ENCODE results near the gene SYT3. TPM values are rescaled to one million over a fixed set of nuclear protein-coding genes. Genes with fewer than 3 reads are reported as not detected.

Gene SYT3
- total and polyA plus RNA-seq, 2 of the 8 experiments (the other 6 are each of a cell fraction or from before 2014, with no cell fraction given), result 6.7 to 17.3 TPM

DNA sequence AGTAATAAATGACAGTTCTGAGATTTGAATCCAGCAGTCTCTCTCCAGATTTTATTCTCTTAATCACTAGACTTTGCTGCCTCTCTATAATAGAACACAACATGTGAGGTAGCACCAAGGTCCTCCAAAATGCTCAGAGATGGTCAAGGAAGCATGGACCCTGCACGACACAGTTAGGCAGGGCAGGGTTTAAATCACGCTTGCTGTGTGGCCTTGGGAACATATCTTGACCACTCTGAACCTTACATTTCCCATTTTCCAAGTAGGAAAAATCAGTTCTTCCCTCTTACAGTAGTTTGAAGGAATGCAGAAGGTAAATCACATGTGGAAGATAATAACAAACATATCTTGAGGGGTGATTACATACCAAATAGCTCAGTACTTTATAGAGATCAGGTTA lies 6.3 kb downstream of the SYT3 start:
- H2BK12ac ChIP-seq (ENCODE audit: low read depth, low read length), result no peak overlapping the region
- no peak overlapping the region for H3K14ac ChIP-seq (ENCODE audit: insufficient read length)
- no peaks in the 10 kb centered on the region for H3K79me1 ChIP-seq (ENCODE audit: low read depth, low read length)
- no peak overlapping the region for H2BK20ac ChIP-seq (ENCODE audit: low read length)
- H3K18ac ChIP-seq (ENCODE audit: extremely low read depth, low read length), result no peak overlapping the region
- H3K36me3 ChIP-seq (ENCODE audit: control insufficient read depth in 2 of 4, insufficient read depth in 4 of 4, low read length in 3 of 4), result no peaks in the 10 kb centered on the region; a peak in 1 of 8 replicates
- no peak for FAIRE-seq
- no peak overlapping the region for H2AFZ ChIP-seq (ENCODE audit: low read length)
- no peak overlapping the region for H2BK15ac ChIP-seq (ENCODE audit: low read length)
- POLR2A ChIA-PET (ENCODE audit: partially characterized antibody), result no interaction called here
- WGBS, 2 experiments (ENCODE audit: extremely low coverage in 1 of 2, insufficient coverage in 1 of 2, insufficient read length in 1 of 2, insufficient replicate concordance in 2 of 2, low coverage in 1 of 2, low lambda C conversion rate in 2 of 2, missing lambda C conversion rate in 1 of 2), result 78% methylated on average over 2 of the region's 2 CpGs; no CpG with 5 or more reads in 1 of the 2 experiments
- H3K56ac ChIP-seq (replicated peaks; ENCODE audit: insufficient read length, low read depth, low read length), result no peak overlapping the region
- H3K23ac ChIP-seq (ENCODE audit: insufficient read length), result no peak overlapping the region
- no peak for DNase-seq (ENCODE audit: low read depth in 1 of 2, low spot score in 2 of 2)
- H4K91ac ChIP-seq (replicated peaks; ENCODE audit: insufficient read length, low read length), result no peak overlapping the region
- peaks cover 0 to 2% (median under 1%) of the 10 kb centered on the region in 4 experiments; a peak in 3 of 7 replicates for H3K27me3 ChIP-seq (replicated peaks in 1 of 4; ENCODE audit: control insufficient read depth in 3 of 4, extremely low read depth in 1 of 4, insufficient read depth in 3 of 4, low read length in 3 of 4)
- H2BK120ac ChIP-seq (replicated peaks; ENCODE audit: low read depth, low read length), result no peak overlapping the region
- no peaks in the 10 kb centered on the region for H3K79me2 ChIP-seq (ENCODE audit: control insufficient read depth in 1 of 2, insufficient read depth in 2 of 2, low read length in 2 of 2)
- H2BK5ac ChIP-seq (ENCODE audit: low read depth, low read length), result no peak overlapping the region
- H3K4me1 ChIP-seq (replicated peaks in 1 of 4; ENCODE audit: control insufficient read depth in 3 of 4, insufficient read depth in 4 of 4, low read length in 3 of 4), result 0 out of 7 replicates have a peak, but pooled peaks cover 0 to 4% (median 0%) of the 10 kb centered on the region in 4 experiments
- TF ChIP-seq TAF7 (optimal IDR thresholded peaks at IDR 0.05; ENCODE audit: borderline replicate concordance, low read depth, low read length), result no peak
- TF ChIP-seq SIRT6 (IDR thresholded peaks at IDR 0.05; ENCODE audit: low read length), result no peak
- TF ChIP-seq JUN (IDR thresholded peaks at IDR 0.05; ENCODE audit: low read depth, low read length), result no peak
- no peak for TF ChIP-seq SP4 (IDR thresholded peaks at IDR 0.05; ENCODE audit: low read length)
- TF ChIP-seq CTBP2 (IDR thresholded peaks at IDR 0.05; ENCODE audit: borderline replicate concordance, insufficient read depth, insufficient read length, low read length), result no peak
- no peak for TF ChIP-seq RAD21 (IDR thresholded peaks at IDR 0.05 in 1 of 2, conservative IDR thresholded peaks at IDR 0.05 in 1 of 2; ENCODE audit: low read depth in 2 of 2, low read length in 2 of 2)
- no peak for TF ChIP-seq TEAD4 (IDR thresholded peaks at IDR 0.05; ENCODE audit: low read depth, low read length)
- no peak for TF ChIP-seq E2F6 (IDR thresholded peaks at IDR 0.05)
- no peak overlapping the region for H3K4me2 ChIP-seq (ENCODE audit: insufficient read depth in 1 of 2, low read depth in 2 of 2, low read length in 2 of 2)
- peaks cover 2% of the 10 kb centered on the region; the same call in 1 of the 2 replicates for H3K23me2 ChIP-seq (ENCODE audit: low read depth, low read length)
- H3K4ac ChIP-seq (replicated peaks; ENCODE audit: insufficient read length, low read depth, low read length), result no peak overlapping the region
- H4K8ac ChIP-seq (ENCODE audit: extremely low read depth, insufficient read depth, low read length), result no peak overlapping the region
- H3K27ac ChIP-seq (ENCODE audit: low read depth, low read length), result no peak overlapping the region
- H4K20me1 ChIP-seq (replicated peaks in 1 of 2; ENCODE audit: control insufficient read depth in 1 of 2, insufficient read depth in 2 of 2, low read length in 2 of 2), result peaks cover 0 to 2% of the 10 kb centered on the region in 2 experiments
- H3K4me3 ChIP-seq (ENCODE audit: extremely low read depth in 1 of 4, insufficient read depth in 2 of 4, low read depth in 3 of 4, low read length in 4 of 4), result no peak overlapping the region
- no peak overlapping the region for H2AK5ac ChIP-seq (ENCODE audit: low read depth, low read length)
- CTCF ChIA-PET (ENCODE audit: partially characterized antibody), result interaction anchor here (0.7 kb wide), 2 partner anchors 10 to 49 kb away, joined by 3 read pairs; no protein-coding TSS in a partner anchor
- no peak overlapping the region for H4K5ac ChIP-seq (ENCODE audit: insufficient read length, low read depth, low read length)
- H3K9me3 ChIP-seq (ENCODE audit: insufficient read depth in 2 of 2, low read depth in 1 of 2, low read length in 1 of 2), result peaks cover 18 to 20% of the 10 kb centered on the region in 2 experiments
- H3K9ac ChIP-seq (replicated peaks in 1 of 4; ENCODE audit: extremely low read depth in 1 of 4, low read depth in 3 of 4, low read length in 3 of 4), result no peak overlapping the region

Measured in H1 (cell line).